ENCODE data around the gene SETD4.

The SETD4 gene

GRCh38 chr21:36064085-36064460 is 3.7 kb upstream of the SETD4 start:
- Histone ChIP-seq H3K4me2 (ENCODE audit: low read length) (no peak overlapping the region), H3K4me3 (ENCODE audit: low read length) (no peak overlapping the region), H4K8ac (ENCODE audit: low read depth, low read length) (no peak overlapping the region), H3K27ac (ENCODE audit: low read depth, low read length) (no peak overlapping the region), H3K56ac (ENCODE audit: low read length) (no peak overlapping the region), H4K5ac (ENCODE audit: low read length) (no peak overlapping the region), H3K27me3 (ENCODE audit: insufficient read depth, low read length, poor library complexity) (no peaks in the 10 kb centered on the region), H3K18ac (ENCODE audit: low read length) (no peak overlapping the region), H3K79me1 (ENCODE audit: low read length) (no peaks in the 10 kb centered on the region), H3K36me3 (ENCODE audit: control insufficient read depth, insufficient read depth, low read length) (no peaks in the 10 kb centered on the region), H3K9ac (ENCODE audit: low read length) (no peak overlapping the region), H2BK5ac (ENCODE audit: low read length) (no peak overlapping the region), H2BK15ac (replicated peaks; ENCODE audit: low read depth) (no peak overlapping the region), H3K4me1 (ENCODE audit: control insufficient read depth, low read depth, low read length) (no peaks in the 10 kb centered on the region), H2AK5ac (ENCODE audit: low read length) (no peak overlapping the region), H3K79me2 (ENCODE audit: control insufficient read depth, insufficient read depth, low read length) (no peaks in the 10 kb centered on the region), H3K23ac (ENCODE audit: low read length) (no peak overlapping the region), H3K4ac (ENCODE audit: low read depth, low read length) (no peak overlapping the region), H2BK120ac (ENCODE audit: low read depth, low read length) (no peak overlapping the region)
- WGBS (ENCODE audit: extremely low coverage, insufficient coverage, low lambda C conversion rate) = no CpG with 5 or more reads among the region's 4 CpGs
- DNase-seq = no peak

- no CpG with 5 or more reads among the region's 14 CpGs for WGBS (ENCODE audit: extremely low coverage, insufficient coverage, low lambda C conversion rate)
- no peak overlapping the region for H2BK15ac ChIP-seq (replicated peaks; ENCODE audit: low read depth)
- no peaks in the 10 kb centered on the region for H3K79me1 ChIP-seq (ENCODE audit: low read length)
- no peaks in the 10 kb centered on the region for H3K4me1 ChIP-seq (ENCODE audit: control insufficient read depth, low read depth, low read length)
- no peak overlapping the region for H3K27ac ChIP-seq (ENCODE audit: low read depth, low read length)
- no peaks in the 10 kb centered on the region for H3K27me3 ChIP-seq (ENCODE audit: insufficient read depth, low read length, poor library complexity)
- no peak overlapping the region for H3K4ac ChIP-seq (ENCODE audit: low read depth, low read length)
- no peaks in the 10 kb centered on the region for H3K36me3 ChIP-seq (ENCODE audit: control insufficient read depth, insufficient read depth, low read length)
- H3K4me3 ChIP-seq (ENCODE audit: low read length) = no peak overlapping the region
- no peak overlapping the region for H3K4me2 ChIP-seq (ENCODE audit: low read length)
- no peak overlapping the region for H4K5ac ChIP-seq (ENCODE audit: low read length)
- H3K23ac ChIP-seq (ENCODE audit: low read length) = no peak overlapping the region
- no peak overlapping the region for H2AK5ac ChIP-seq (ENCODE audit: low read length)
- peak; percentile 22 for DNase-seq
- H2BK120ac ChIP-seq (ENCODE audit: low read depth, low read length) = no peak overlapping the region
- H3K18ac ChIP-seq (ENCODE audit: low read length) = no peak overlapping the region
- H2BK5ac ChIP-seq (ENCODE audit: low read length) = no peak overlapping the region
- H3K79me2 ChIP-seq (ENCODE audit: control insufficient read depth, insufficient read depth, low read length) = no peaks in the 10 kb centered on the region
- H4K8ac ChIP-seq (ENCODE audit: low read depth, low read length) = no peak overlapping the region
- H3K56ac ChIP-seq (ENCODE audit: low read length) = no peak overlapping the region
- H3K9ac ChIP-seq (ENCODE audit: low read length) = no peak overlapping the region
Observed at GRCh38 chr21:36063375-36064084, 3.2 kb upstream of the SETD4 start.

DNA sequence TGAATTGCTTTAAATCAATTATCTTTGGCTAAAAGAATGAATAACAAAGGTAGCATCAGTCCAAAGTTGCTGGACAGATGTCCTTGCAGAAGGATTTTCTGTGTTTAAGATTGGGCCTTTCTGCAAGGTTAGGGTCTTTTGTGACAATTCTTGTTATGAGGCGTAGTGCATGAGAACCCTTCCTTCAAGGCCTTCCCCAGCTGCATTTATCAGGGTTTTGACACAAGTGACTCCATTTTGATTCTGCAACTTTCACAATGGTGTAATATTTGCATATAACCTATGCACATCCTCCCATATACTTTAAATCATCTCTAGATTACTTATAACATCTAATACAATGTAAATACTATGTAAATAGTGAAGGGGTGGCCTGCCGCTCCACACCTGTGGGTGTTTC is 1.1 kb upstream of the SETD4 start:
- no peak overlapping the region for H3K9ac ChIP-seq (ENCODE audit: low read length)
- no peak overlapping the region for H2BK5ac ChIP-seq (ENCODE audit: low read length)
- WGBS (ENCODE audit: extremely low coverage, insufficient coverage, low lambda C conversion rate) = no CpG with 5 or more reads among the region's 2 CpGs

DNA sequence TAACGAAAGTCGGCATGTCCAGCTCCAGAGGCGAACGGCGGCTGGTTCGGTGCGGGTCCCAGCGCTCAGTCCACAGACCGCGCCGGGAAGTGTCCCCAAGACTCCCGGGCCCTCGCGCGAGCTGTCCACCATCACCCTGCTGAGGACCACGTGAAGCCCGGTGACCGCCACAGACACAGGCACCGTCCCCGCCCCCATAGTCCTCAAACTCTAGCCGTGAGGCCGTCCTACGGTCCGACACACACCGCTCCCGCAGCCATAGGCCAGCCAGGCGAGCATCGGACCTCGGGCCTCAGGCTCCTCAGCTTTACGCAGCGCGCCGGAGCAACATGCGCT is 535 bp downstream of the SETD4 start:
- no peak overlapping the region for H2BK15ac ChIP-seq (replicated peaks; ENCODE audit: low read depth)
- peak overlapping the region; percentile 61 for H2BK5ac ChIP-seq (ENCODE audit: low read length)
- H2BK120ac ChIP-seq (ENCODE audit: low read depth, low read length) = no peak overlapping the region
- H3K4me2 ChIP-seq (ENCODE audit: low read length) = peak overlapping the region; percentile 70
- WGBS (ENCODE audit: extremely low coverage, insufficient coverage, low lambda C conversion rate) = no CpG with 5 or more reads among the region's 34 CpGs
- H3K4ac ChIP-seq (ENCODE audit: low read depth, low read length) = no peak overlapping the region
- H3K36me3 ChIP-seq (ENCODE audit: control insufficient read depth, insufficient read depth, low read length) = peaks cover 4% of the 10 kb centered on the region
- H3K79me2 ChIP-seq (ENCODE audit: control insufficient read depth, insufficient read depth, low read length) = no peaks in the 10 kb centered on the region
- no peaks in the 10 kb centered on the region for H3K27me3 ChIP-seq (ENCODE audit: insufficient read depth, low read length, poor library complexity)
- peak overlapping the region; percentile 99 for H3K4me3 ChIP-seq (ENCODE audit: low read length)
- peak overlapping the region; percentile 92 for H3K23ac ChIP-seq (ENCODE audit: low read length)
- no peaks in the 10 kb centered on the region for H3K4me1 ChIP-seq (ENCODE audit: control insufficient read depth, low read depth, low read length)
- H4K8ac ChIP-seq (ENCODE audit: low read depth, low read length) = no peak overlapping the region
- H3K9ac ChIP-seq (ENCODE audit: low read length) = peak overlapping the region; percentile 95
- no peak overlapping the region for H4K5ac ChIP-seq (ENCODE audit: low read length)
- H3K56ac ChIP-seq (ENCODE audit: low read length) = peak overlapping the region; percentile 100
- H3K18ac ChIP-seq (ENCODE audit: low read length) = peak overlapping the region; percentile 43
- no peak overlapping the region for H2AK5ac ChIP-seq (ENCODE audit: low read length)
- H3K27ac ChIP-seq (ENCODE audit: low read depth, low read length) = peak overlapping the region; percentile 92
- peaks cover 6% of the 10 kb centered on the region for H3K79me1 ChIP-seq (ENCODE audit: low read length)
- no peak for DNase-seq

More for the DNA sequence above, 1.1 kb upstream of the SETD4 start:
- H3K36me3 ChIP-seq (ENCODE audit: control insufficient read depth, insufficient read depth, low read length) = no peaks in the 10 kb centered on the region
- no peak overlapping the region for H3K23ac ChIP-seq (ENCODE audit: low read length)
- H2AK5ac ChIP-seq (ENCODE audit: low read length) = no peak overlapping the region
- H3K4ac ChIP-seq (ENCODE audit: low read depth, low read length) = no peak overlapping the region
- H3K56ac ChIP-seq (ENCODE audit: low read length) = no peak overlapping the region
- no peak overlapping the region for H4K5ac ChIP-seq (ENCODE audit: low read length)
- no peak overlapping the region for H2BK15ac ChIP-seq (replicated peaks; ENCODE audit: low read depth)
- no peak overlapping the region for H2BK120ac ChIP-seq (ENCODE audit: low read depth, low read length)
- H3K79me1 ChIP-seq (ENCODE audit: low read length) = peaks cover 2% of the 10 kb centered on the region
- H3K4me3 ChIP-seq (ENCODE audit: low read length) = no peak overlapping the region
- H3K27me3 ChIP-seq (ENCODE audit: insufficient read depth, low read length, poor library complexity) = no peaks in the 10 kb centered on the region
- H4K8ac ChIP-seq (ENCODE audit: low read depth, low read length) = no peak overlapping the region
- no peak overlapping the region for H3K27ac ChIP-seq (ENCODE audit: low read depth, low read length)
- H3K18ac ChIP-seq (ENCODE audit: low read length) = no peak overlapping the region
- no peaks in the 10 kb centered on the region for H3K4me1 ChIP-seq (ENCODE audit: control insufficient read depth, low read depth, low read length)
- no peak overlapping the region for H3K4me2 ChIP-seq (ENCODE audit: low read length)
- DNase-seq = no peak
- no peaks in the 10 kb centered on the region for H3K79me2 ChIP-seq (ENCODE audit: control insufficient read depth, insufficient read depth, low read length)

DNA sequence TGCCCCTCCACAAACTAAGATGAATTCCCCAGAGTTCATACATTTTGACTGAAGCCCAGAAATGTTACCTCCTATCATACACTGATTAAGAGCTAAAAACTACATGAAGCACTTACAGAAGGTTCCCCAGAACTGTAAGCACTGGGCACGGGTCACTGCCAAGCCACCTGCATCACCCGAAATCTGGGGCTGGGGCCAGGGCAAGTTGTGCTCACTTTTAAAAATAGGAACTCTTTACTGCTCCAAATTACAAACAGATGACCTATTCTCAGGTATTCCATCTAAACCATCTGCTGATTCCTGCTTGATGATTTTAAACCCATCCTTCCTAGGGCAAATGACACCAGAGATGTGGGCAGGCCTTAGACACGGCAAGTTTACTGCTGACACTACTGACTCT is 4.8 kb downstream of the SETD4 start:
- no peak overlapping the region for H2BK5ac ChIP-seq (ENCODE audit: low read length)
- H3K79me2 ChIP-seq (ENCODE audit: control insufficient read depth, insufficient read depth, low read length) = no peaks in the 10 kb centered on the region
- no peak overlapping the region for H2BK120ac ChIP-seq (ENCODE audit: low read depth, low read length)
- H3K27ac ChIP-seq (ENCODE audit: low read depth, low read length) = no peak overlapping the region
- no peak overlapping the region for H3K56ac ChIP-seq (ENCODE audit: low read length)
- no peak overlapping the region for H3K4ac ChIP-seq (ENCODE audit: low read depth, low read length)
- peaks cover 19% of the 10 kb centered on the region for H3K36me3 ChIP-seq (ENCODE audit: control insufficient read depth, insufficient read depth, low read length)
- H3K27me3 ChIP-seq (ENCODE audit: insufficient read depth, low read length, poor library complexity) = no peaks in the 10 kb centered on the region
- H3K4me1 ChIP-seq (ENCODE audit: control insufficient read depth, low read depth, low read length) = no peaks in the 10 kb centered on the region
- whole genome bisulfite sequencing (ENCODE audit: extremely low coverage, insufficient coverage, low lambda C conversion rate) = no CpG with 5 or more reads among the region's 3 CpGs
- no peak overlapping the region for H3K4me3 ChIP-seq (ENCODE audit: low read length)
- H2BK15ac ChIP-seq (replicated peaks; ENCODE audit: low read depth) = no peak overlapping the region
- peaks cover 6% of the 10 kb centered on the region for H3K79me1 ChIP-seq (ENCODE audit: low read length)
- no peak overlapping the region for H3K4me2 ChIP-seq (ENCODE audit: low read length)
- no peak overlapping the region for H3K9ac ChIP-seq (ENCODE audit: low read length)
- DNase-seq = no peak
- H2AK5ac ChIP-seq (ENCODE audit: low read length) = no peak overlapping the region
- H3K23ac ChIP-seq (ENCODE audit: low read length) = no peak overlapping the region
- H4K5ac ChIP-seq (ENCODE audit: low read length) = no peak overlapping the region
- no peak overlapping the region for H3K18ac ChIP-seq (ENCODE audit: low read length)
- no peak overlapping the region for H4K8ac ChIP-seq (ENCODE audit: low read depth, low read length)

DNA sequence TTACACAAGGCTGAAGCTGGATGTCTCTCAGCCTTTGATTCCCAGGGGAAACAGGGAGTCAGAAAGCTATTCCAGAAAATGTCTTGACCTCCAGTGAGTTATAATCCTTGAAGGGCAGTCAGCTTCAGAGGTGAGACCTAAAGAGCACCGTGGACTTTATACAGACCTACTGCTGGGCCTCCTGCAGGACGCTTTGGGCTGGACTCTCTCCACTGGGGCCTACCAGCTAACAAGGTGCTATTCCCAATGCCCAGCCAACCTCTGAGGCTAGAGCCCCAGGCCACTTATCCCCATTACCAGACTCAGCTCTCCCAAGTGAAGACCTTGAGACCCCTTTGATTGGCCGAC is 6.6 kb downstream of the SETD4 start:
- Histone ChIP-seq H3K79me1 (ENCODE audit: low read length) (peaks cover 6% of the 10 kb centered on the region), H3K79me2 (ENCODE audit: control insufficient read depth, insufficient read depth, low read length) (no peaks in the 10 kb centered on the region), H3K36me3 (ENCODE audit: control insufficient read depth, insufficient read depth, low read length) (peaks cover 20% of the 10 kb centered on the region), H3K18ac (ENCODE audit: low read length) (no peak overlapping the region), H3K4me2 (ENCODE audit: low read length) (no peak overlapping the region), H3K4me1 (ENCODE audit: control insufficient read depth, low read depth, low read length) (no peaks in the 10 kb centered on the region), H4K5ac (ENCODE audit: low read length) (no peak overlapping the region), H3K23ac (ENCODE audit: low read length) (no peak overlapping the region), H2AK5ac (ENCODE audit: low read length) (no peak overlapping the region), H3K27me3 (ENCODE audit: insufficient read depth, low read length, poor library complexity) (no peaks in the 10 kb centered on the region), H4K8ac (ENCODE audit: low read depth, low read length) (no peak overlapping the region), H3K4me3 (ENCODE audit: low read length) (no peak overlapping the region), H2BK5ac (ENCODE audit: low read length) (no peak overlapping the region), H2BK120ac (ENCODE audit: low read depth, low read length) (no peak overlapping the region), H3K9ac (ENCODE audit: low read length) (no peak overlapping the region), H3K27ac (ENCODE audit: low read depth, low read length) (no peak overlapping the region), H2BK15ac (replicated peaks; ENCODE audit: low read depth) (no peak overlapping the region), H3K56ac (ENCODE audit: low read length) (no peak overlapping the region), H3K4ac (ENCODE audit: low read depth, low read length) (no peak overlapping the region)
- WGBS (ENCODE audit: extremely low coverage, insufficient coverage, low lambda C conversion rate) = no CpG with 5 or more reads among the region's 3 CpGs
- no peak for DNase-seq
